Fibroblast of peridontal ligament (primary cell): Measurements from ENCODE around the gene KIF4B.

Experiments
- DNase-seq: peaks from one replicate; pipeline ENCODE4 v3.0.0-alpha.2; 2010; ENCODE audit errors: extremely low read depth

Gene KIF4B

GRCh38 chr5:155052532-155052931 is 39.0 kb downstream of the KIF4B start:
- no peak for DNase-seq

- no peak for DNase-seq
These were observed 39.9 kb downstream of the KIF4B start for GRCh38 chr5:155053501-155053900.

- DNase-seq = no peak
These were observed 43.2 kb downstream of the KIF4B start for GRCh38 chr5:155056644-155057269.

- DNase-seq = no peak
These were observed 44.1 kb downstream of the KIF4B start for GRCh38 chr5:155057626-155058025.

GRCh38 chr5:155064580-155064979 is 51.0 kb downstream of the KIF4B start:
- no peak for DNase-seq

GRCh38 chr5:155066886-155067595 is 53.5 kb downstream of the KIF4B start:
- no peak for DNase-seq
